HG02870 (cell line): ENCODE measurements around the gene ZC3H10.

Experiments used
- ATAC-seq: cut with Tn5 transposase; IDR thresholded peaks from one replicate; pipeline ENCODE4 v1.9.1; 2021; ENCODE audit warnings: mild to moderate bottlenecking, moderate library complexity; ENCODE audit not compliant: unreplicated experiment

ZC3H10 gene

DNA sequence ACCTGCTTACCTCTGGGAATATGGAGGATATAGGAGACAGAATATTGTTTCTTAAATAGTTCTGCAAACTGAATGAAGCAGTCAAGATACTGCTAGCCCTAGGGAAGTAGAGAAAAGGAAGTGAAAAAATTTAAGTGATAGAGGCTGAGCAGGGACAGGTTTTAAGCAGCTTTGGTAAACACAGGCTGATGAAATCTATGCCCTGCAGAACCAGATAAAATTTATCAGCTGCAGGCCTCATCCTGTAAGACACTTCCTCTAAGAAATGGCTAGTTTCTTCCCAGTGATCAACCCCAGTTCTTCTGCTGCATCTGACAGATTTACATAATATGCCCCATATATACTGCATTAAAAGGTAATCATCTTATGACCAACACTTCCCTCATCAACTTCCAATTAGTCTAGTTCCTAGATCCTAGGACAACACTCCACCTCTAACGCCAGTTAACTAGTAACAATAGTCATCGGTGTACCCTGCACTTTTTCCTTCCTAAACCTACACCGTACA is 8.7 kb downstream of the ZC3H10 start:
- no peak for ATAC-seq

DNA sequence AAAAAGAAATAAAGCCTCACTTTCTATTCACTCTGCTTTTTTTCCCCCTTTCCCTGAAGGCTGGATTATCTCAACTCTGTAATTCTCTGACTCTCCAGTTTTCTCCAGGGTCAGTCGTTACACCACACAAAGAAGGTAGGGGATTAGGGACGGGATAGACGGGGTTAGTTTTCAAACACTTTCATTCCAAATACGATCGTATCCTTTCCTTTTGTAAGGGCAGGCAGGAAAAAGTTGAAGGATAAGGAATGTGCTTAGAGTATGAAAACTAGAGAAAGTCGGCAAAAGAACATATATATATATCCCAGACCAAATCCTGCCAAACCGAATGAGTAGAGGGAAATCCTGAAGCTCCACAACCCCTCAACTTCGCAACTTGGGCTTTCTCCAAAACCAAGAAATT is 9.4 kb downstream of the ZC3H10 start:
- ATAC-seq = no peak

DNA sequence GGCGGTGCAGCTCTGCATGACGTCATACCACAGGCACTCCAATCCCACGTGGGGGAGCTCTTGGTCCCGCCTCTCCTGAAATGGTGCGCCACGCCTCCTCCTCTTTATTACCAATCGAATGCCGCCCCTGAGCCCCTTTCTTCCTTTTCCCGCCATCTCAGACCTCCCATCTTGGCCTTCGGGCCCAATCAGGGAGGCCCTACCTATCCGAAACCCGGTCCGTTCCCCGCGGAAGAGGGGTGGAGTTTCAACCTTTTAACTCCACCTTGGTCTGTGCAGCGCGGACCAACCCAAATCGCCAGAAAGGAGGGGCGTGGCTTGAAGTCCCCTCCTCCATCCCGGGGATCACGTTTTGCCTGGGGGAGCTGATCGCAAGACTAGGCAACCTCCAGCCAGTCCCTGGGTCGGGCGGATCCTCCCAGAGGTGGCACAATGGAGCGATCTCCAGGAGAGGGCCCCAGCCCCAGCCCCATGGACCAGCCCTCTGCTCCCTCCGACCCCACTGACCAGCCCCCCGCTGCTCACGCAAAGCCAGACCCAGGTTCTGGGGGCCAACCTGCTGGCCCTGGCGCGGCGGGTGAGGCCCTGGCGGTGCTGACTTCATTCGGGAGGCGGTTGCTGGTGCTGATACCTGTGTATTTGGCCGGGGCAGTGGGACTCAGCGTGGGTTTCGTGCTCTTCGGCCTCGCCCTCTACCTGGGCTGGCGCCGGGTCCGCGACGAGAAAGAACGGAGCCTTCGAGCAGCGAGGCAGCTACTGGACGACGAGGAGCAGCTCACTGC is 10.0 kb downstream of the ZC3H10 start, which contains the start of gene ESYT1:
Gene ESYT1, plus strand, starts transcription at position 380 of the 782 bp plus-strand sequence. Its CDS starts 53 bp downstream, at position 433.
- ATAC-seq = peak; percentile 88

DNA sequence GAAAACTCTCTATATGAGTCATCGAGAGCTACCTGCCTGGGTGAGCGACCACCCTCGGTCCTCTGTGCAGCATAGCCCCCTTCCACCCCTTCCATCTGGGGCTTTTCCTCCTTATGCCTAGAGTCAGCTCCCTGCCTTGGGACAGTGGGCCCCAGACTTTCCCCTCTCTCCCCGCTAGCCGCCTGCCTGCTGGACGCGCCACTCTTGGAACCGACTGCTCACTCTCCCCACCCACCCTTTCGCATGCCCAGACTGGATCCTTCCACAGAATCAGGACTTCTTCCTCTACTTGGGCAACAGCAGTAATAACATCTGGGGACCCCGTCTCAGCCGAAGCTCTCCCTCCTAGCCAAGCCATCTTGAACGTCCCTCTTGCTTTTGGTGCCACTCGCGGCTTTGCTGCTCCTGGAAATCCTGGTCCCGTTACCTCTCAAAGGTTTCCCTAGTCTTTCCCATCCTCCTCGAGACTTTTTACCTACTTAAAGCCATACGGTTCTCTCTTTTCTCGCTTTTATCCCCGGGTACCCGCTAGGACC is 10.7 kb downstream of the ZC3H10 start:
- no peak for ATAC-seq

DNA sequence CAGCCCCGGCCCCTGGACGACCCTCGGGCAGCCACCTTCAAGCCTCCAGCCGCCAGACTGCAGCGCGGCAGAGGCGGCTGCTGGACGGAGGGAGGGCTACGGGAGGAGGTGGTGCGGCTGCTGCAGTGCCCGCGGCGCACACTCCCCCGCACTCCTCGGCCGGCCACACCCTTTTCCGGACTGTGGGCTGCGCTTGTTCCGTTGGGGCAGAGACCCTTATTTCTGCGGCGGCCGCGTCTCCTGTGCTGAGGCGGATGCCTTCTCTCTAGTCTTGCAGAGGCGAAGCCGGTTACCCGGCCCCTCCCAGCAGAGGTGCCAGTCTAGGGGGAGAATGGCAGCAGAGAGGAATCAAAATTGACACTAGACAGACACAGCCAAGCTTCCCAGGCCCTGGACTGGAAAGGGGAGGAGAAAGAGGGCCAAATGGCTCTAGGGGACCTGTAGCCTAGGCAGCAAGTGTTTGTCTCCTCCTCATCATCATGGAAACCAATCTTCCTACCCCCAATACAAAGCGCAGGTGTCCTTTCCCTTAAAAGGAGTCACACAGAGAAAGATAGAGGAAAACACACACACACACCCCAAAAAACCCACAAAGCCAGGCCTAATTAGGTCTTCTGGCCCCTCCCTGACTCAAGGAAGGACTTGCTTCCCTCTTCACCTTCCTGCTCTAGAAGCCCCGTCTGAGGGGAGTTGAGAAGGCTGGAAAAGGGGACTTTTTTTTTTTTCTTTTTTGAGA is 11.3 kb downstream of the ZC3H10 start:
- ATAC-seq = no peak

DNA sequence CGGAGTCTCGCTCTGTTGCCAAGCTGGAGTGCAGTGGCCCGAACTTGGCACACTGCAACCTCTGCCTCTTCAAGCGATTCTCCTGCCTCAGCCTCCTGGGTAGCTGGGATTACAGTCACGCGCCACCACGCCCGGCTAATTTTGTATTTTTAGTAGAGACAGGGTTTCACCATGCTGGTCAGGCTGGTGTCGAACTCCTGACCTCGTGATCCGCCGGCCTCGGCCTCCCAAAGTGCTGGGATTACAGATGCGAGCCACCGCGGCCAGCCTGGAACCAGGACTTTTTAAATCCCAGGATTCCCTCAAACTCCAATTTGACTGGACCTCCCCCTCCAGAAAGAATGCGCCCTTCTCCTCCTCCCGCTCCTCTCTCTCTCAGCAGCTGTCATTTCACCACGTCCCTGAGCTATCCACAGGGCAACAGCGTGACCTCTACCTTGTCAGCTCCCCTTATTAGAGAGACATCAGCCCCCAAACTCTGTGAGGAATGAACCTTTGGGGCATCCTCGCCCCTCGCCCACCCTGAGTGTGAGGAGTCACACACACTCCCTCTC is 12.0 kb downstream of the ZC3H10 start:
- ATAC-seq = no peak

DNA sequence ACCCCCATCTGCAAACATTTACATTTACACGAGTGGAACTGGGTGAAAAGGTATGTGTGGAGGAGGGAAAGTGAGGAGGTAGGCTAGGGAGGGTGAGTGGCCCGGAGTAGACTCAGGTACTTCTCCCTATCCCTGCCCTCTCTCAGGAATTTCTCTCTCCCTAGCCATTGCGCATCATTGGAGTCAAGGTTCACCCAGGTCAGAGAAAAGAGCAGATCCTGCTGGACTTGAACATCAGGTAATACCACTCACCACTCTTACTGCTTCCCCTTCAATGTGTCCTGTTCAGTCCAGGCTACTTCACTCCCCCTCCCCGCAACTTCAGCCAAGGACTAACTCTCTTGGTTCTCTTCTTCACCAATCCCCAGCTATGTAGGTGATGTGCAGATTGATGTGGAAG is 12.8 kb downstream of the ZC3H10 start:
- ATAC-seq = no peak

DNA sequence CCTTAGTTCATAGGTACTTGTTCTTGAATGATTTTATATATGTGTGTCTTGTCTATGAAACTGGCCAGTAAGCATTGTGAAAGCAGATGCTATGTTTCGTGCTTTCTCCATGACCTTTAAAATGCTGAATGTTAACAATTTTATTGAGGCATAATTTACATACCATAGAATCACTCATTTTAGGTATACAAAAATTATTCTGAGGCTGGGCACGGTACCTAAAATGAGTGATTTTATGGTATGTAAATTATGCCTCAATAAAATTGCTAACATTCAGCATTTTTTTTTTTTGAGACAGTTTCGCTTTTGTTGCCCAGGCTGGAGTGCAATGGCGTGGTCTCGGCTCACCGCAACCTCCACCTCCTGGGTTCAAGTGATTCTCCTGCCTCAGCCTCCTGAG is 16.8 kb downstream of the ZC3H10 start:
- no peak for ATAC-seq

DNA sequence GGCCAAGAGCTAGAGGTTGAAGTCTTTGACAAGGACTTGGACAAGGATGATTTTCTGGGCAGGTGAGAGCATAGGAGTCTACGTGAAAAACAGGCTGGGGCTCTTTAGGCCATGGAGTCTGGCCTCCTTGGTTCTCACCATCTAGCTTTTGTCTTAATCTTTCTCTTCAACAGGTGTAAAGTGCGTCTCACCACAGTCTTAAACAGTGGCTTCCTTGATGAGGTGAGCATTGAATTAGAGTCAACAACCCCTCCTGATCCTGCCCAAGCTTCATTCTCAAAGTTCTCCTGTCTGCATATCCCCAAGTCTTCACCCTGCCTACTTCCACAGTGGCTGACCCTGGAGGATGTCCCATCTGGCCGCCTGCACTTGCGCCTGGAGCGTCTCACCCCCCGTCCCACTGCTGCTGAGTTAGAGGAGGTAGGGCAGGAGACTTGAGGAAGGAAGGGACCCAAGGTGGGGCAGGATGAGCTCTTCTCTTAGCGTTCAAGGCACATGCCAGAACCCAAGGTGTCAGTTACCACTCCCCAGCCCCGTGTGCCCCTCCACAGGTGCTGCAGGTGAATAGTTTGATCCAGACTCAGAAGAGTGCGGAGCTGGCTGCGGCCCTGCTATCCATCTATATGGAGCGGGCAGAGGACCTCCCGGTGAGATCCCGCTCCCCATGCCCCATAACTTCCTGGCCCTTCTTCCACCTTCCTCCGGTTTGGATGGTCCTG is 19.9 kb downstream of the ZC3H10 start:
- no peak for ATAC-seq

GRCh38 chr12:56141946-56142784 is 24.1 kb downstream of the ZC3H10 start:
- no peak for ATAC-seq

- ATAC-seq = no peak
Observed at GRCh38 chr12:56143217-56143616, 25.2 kb downstream of the ZC3H10 start.

- ATAC-seq = no peak
Observed at GRCh38 chr12:56143870-56144269, 25.8 kb downstream of the ZC3H10 start.

DNA sequence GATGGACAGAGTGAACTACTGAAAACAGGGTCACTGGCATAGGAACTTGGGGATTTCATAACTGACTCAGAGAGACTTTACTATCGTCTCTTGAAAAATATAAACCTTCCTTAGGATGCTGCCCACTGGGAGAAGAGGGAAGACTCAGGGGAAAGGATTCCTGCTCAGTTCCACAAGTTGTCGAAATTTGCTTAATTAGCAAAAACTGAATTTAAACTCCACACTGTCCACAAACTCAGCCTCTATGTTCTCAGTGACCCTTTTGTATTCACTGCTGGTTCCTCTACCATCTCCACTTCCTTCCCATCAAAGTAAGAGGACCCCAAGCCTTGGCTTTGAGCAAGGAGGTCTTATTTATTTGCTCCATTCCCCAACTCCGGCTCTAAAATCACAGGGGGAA is 27.2 kb downstream of the ZC3H10 start:
- no peak for ATAC-seq

DNA sequence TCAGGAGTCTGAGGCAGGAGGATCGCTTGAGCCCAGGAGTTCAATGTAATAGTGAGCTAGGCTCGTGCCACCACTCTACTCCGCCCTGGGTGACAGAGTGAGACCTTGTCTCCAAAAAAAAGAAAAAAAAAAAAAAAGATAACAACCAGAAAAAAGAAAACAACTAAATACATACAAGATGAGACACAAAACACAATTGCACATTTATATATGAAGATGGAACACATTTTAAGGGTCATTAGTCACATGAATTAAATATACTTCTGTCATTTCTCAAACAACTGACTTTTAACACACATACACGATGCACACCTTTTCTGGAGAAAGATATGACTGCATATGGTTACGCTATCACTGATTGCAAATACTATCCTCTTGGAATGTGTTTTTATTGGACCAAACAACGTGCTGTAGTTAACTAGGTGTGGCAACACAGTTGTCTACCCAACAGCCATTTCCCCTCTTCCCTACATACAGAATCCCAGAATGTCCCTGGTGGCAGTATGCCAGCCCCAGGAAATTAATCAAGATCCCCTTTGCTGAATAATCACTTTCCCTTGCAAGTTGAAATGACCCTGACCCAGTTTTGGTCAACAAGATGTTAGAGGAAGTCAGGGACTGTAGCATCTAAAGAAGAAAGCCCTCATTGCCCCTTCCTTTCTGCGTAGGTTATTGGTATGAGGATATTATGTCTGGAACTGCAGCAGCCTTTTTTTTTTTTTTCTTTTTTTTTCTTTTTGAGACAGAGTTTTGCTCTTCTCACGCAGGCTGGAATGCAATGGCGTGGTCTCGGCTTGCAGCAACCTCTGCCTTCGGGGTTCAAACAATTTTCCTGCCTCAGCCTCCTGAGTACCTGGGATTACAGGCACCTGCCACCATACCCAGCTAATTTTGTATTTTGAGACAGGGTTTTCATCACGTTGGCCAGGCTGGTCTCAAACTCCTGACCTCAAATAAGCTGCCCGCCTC is 28.7 kb downstream of the ZC3H10 start:
- no peak for ATAC-seq

DNA sequence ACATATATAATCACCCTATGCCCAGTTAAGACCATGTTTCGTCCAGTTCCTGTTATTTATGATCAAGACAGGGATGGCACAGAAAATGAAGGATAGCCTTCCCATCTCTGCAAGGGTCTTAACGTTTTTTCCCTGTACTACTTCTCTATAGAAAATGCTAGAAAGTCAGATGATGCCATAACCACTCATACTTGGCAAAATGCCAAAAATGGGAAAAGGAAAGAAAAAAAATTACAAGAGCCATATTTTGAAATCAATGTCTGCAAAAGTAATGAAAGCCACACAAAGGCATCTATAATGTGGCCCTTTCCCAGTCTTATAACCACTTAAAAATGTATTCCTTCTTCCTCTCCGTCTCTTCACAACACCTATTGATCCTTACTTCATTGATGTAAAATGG is 32.5 kb downstream of the ZC3H10 start:
- ATAC-seq = no peak

DNA sequence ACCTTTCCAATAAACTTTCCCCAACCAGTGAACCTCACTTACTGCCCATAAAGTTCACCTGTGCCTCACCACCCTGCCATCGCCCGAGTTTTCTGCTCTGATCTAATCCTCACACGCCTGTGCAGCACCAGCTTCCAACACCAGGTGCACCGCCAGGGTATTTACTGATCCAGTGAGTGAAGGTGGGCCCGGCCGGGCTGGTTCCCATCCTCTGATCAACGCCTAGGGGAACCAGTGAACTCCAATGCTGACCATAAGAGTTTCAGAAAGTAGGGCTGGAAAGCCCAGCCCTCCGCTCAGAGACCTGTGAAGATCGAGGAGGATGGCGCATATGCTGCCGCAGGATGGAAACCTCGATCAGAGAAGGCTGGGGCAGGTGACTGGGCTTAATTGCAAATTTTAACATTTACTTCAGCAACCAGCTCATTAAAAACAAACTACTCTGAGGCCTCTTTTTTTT is 33.6 kb downstream of the ZC3H10 start:
- ATAC-seq = peak; percentile 47

DNA sequence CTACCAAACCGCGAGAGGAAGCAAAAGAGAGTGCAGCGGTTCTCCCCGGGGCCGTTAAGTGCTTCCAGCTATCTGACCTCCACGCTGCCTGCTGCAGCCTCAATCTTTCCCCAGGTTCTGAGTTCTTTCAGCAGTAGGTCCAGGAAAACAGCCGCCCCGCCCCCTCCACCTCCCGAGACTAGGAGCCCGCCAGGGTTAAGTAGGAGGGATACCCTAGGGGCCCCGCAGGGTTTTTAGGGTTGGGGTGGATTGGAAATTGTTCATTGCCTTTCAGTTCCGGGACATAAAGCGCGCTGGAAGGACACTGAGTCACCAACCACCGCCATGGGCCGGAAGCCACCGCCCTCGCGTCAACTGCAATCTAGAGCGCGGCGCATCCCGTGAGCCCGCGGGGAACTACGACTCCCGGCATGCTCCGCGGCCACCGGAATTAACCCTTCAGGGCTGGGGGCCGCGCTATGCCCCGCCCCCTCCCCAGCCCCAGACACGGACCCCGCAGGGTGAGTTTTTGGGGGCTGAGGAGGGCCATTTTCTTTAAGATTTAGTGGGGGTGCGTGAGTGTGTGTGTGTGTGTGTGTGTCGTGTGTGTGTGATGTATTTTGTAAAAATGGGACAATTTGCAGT is 34.2 kb downstream of the ZC3H10 start, which contains the start of gene MYL6B:
Gene MYL6B, plus strand, starts transcription at position 456 of the 624 bp plus-strand sequence. CDS start 1,332 bp downstream, outside the sequence.
- ATAC-seq = peak; percentile 89
